GM19023 (cell line): ENCODE results near the gene RGP1.

ENCODE experiments used
- ATAC-seq: cut with Tn5 transposase; IDR thresholded peaks from one replicate; pipeline ENCODE4 v1.9.1; 2021; ENCODE audit warnings: mild to moderate bottlenecking, moderate library complexity; ENCODE audit not compliant: unreplicated experiment

RGP1 gene

DNA sequence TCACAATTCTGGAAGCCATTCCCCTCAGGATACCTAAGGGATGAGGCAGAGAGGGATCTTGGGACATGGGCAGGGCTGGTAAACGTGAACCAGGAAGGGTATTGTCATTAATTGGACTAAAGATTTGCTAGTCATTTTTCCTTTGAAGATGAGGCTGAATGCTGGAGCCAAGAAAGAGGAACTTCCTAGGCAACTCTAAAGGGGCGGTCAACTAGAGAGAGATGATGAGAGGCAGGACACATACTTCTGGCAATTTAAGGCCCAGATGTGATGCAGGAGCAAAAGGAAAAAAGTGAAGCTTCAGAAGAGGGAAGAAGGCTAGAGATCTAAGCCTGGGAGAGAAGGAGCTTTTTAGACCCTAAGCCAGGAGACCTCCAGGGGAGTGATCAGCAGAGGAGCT lies 5.6 kb upstream of the RGP1 start:
- ATAC-seq, result no peak

DNA sequence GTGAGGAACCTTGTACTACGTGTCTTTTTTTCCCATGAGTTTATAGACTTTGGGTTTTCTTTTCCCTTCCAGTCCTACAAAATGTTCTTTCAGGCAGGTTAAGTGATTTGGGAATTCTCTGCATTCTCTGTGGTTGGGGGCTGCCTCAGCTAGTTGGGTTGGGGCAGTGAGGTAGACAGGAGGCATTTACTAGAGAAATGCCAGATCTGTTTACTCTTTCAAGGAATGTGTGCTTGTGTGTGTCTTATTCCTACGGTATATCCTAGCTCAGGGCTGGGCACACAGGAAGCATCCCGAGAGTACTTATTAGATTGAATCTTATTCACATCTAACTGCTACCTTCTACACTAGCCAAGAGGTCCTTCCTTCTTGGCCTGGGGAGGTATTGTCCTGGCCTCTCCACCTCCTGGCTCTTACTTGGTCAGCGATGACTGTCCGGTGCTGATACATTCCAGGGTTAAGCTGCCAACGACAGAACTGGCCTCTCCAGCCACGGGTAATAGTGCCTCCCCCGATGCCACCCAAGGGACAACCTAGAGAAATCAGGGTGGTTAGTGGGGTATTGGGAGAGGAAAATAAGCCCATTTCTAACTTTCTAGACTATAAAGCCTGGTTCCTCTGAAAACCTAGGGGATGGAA lies 5.1 kb upstream of the RGP1 start:
- ATAC-seq, result no peak

DNA sequence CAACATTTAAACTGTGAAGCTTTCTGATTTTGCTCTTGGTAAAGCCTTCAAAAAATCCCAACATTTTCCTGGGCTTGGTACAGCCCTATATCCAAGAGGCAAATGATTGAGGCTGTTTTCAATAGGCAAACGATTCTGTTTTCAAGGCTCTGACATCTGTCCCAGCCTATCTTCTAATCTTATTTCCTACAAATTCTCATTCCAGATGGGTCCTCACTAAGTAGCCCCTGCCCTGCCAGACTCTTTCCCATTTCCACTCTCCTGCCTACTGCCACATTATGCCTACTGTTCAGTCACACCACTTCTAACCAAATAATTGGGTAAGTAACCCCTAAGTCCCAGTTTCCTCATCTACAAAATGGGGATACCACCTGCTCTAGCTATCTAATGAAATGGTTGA lies 3.5 kb upstream of the RGP1 start:
- no peak for ATAC-seq

DNA sequence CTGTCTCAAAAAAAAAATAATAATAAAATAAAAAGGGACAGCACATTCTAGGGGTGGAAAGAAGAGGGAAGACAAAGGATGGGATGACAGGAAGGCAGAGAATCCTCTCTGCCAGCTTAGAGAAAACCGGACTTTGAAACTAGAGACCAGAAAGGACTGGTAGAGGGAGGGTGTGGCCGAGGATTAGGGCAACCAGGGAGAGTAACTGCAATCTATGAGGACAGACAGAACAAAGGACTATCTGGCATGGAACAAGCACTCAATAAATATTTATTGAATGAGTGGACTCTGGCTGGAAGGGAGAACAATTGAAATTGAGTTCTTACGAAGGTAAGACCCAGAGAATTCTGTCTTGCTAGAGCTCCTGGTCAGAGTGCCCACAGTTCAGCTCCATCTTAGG lies 2.5 kb upstream of the RGP1 start:
- no peak for ATAC-seq

DNA sequence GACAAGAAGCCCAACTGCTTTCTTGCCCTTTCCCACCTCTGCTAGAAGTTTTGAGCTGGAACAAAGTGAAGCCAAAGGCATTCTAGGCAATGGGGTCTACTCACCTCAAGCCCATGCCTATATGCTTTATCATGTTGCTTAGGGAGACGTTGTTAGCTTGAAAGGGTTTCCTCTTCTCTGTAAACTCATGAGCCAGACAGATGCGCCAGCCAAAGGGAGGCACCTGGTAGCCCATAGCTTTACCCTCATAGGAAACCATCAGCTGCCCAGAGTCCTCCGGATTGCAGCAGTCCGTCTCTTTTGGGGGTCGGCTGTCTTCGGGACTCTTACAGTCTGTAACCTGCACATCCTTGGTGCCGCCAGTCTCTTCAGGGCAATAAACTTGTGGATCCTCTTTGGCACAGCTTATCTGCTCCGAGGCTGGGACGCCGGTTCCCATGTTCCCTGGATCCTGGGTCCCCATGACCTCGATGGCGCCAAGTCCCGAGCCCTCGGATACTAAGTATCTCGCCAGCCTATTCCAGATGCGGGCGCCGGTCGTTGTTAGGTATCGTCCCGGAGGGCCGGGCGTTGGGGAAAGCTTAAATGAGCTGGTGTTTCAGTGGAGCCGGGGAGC lies 737 bp upstream of the RGP1 start:
- ATAC-seq, result no peak

DNA sequence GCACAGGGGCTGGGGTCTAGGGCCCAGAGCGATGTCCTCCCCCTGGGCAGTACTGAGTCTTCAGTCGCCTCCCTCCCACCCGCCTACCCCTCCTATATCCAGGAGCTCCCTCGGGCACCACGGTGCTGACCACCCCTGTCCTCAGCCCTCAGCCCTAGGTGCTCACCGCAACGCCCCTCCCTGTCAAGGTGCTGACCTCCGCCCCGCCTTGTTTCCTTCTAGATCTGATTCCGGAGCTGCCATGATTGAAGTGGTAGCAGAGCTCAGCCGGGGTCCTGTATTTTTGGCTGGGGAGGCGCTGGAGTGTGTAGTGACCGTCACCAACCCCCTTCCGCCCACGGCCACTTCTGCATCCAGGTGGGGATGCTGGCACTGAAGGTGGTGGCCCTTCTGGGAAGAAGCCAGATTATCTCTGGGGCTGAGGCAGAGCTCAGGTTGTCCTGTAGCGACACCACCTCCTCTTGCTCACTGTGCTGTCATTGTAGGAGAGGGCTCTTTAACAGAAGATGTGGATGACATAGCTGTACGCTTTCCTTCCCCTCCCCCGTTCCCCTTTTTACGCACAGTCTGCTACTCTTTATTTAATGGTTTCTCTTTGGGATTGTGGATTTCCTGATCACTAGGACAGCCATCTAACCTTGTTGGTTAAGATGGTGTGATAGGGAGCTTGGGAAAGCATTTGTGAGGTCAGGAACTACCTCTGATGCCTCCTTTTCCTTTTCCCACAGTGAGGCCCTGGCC lies 598 bp downstream of the RGP1 start:
- peak; percentile 40 for ATAC-seq

DNA sequence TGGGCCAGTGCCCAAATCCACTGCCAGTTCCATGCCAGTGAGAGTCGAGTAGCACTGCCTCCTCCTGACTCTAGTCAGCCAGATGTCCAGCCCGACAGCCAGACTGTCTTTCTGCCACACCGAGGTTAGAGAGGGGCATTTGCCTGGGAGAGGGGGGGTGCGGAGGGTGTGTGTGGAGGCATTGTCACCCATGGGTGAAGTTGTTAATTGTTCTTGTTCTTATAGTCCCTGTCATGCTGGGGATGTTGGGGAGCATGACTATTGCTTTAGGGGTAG lies 1.1 kb downstream of the RGP1 start:
- no peak for ATAC-seq

DNA sequence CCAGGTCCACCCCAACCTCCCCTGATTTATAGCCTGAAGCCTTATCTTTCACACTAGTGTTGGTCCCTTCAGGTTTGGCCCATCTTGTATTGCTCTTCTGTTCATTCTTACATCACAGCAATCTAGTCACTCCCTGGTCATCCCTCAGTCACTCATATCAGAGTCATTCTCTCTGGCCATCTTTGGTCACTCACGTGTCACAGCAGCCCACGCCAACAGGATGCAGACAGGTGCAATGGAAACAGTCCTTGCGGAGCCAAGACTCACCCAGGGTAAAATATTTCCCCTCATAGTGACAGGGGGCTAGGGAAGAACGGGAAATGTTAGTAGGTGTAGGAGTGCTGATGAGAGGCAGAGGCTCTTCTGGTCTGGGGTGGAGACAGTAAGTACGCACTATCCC lies 4.4 kb downstream of the RGP1 start:
- ATAC-seq, result no peak

DNA sequence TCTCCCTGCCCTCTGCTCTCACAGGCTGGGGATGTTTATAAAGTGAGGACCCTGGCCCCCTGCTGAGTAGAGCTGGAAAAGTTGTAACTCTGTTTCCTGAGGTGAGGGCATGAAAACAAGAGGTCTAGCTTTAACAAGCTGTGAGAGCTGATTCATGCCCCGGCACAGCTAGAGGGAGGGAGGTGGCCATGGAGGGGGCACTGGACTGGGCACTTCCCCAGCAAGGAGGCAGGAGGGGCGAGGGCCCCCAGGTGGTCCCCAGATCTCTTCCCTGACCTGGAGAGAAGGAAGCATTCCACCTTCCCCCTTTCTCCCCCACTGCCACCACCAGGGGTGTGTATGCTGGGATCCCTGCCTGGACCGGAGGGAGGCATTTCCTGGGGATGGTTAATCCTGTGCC lies 5.2 kb downstream of the RGP1 start, which contains the start of gene MSMP:
Gene MSMP (minus strand): TSS at position 13 of the 400 bp plus-strand sequence. CDS start 147 bp downstream, outside the sequence.
- no peak for ATAC-seq

DNA sequence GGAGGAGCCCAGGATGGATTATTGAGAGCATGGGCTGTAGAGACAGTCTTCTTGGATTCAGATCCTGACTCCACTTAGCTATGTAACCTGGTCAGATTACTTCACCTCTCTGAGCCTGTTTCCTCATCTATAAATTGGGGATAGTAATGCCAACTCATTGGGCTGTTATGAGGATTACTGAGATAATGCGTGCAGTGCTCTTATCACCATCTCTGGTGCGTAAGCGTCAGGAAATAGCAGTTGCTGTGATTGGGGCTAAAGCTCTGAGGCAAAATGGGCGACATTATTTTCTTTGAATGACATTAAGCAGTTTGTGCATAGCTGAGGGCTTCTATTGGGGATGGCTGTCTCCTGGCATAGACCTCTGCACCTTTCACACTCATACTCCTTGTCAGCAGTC lies 6.0 kb downstream of the RGP1 start:
- no peak for ATAC-seq

DNA sequence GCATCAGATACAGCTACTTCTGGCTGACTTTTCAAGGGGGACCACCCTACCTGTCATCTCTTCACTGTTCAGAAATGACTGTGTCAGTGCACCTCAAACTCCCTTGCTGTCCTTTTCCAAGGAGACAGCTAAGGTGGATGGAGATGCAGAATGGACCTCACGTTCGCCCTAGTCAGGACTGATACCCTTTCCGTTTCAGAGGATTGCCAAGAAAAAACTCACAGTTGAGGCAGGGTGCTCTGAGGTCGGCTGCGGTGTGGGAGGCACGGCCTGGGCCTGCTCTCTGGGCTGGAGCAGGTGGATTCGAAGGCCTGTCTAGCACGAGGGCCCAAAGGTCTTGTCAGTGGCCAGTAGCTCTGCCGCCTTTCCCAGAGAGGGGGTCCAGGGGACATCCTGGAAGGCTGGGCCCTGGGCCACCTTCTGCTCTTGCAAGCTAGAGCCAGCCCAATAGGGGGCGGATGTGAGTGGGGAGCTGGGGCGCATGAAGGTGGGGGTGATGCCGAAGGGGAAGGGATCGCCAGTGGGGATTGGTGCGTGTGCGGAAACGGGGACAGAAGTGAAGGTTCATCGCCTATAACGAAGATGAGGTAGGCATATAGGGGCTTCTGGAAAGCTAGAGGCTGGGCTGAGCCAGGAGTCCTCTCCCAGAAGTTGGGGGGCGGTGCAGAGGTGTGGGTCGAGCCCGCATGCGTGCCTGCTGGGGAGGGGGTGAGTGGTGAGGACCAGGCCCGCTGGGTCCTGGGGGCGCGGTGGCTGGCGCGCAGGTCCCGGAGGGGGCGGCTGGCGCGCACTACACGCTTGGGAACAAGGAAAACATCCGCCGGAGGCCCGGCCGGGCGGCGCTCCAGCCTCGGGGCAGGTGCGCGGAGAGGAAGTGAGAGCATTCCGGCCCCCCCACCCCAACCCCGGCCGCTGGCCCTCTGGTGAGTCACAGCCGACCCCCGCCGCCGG lies 7.5 kb downstream of the RGP1 start:
- ATAC-seq, result peak; percentile 70

DNA sequence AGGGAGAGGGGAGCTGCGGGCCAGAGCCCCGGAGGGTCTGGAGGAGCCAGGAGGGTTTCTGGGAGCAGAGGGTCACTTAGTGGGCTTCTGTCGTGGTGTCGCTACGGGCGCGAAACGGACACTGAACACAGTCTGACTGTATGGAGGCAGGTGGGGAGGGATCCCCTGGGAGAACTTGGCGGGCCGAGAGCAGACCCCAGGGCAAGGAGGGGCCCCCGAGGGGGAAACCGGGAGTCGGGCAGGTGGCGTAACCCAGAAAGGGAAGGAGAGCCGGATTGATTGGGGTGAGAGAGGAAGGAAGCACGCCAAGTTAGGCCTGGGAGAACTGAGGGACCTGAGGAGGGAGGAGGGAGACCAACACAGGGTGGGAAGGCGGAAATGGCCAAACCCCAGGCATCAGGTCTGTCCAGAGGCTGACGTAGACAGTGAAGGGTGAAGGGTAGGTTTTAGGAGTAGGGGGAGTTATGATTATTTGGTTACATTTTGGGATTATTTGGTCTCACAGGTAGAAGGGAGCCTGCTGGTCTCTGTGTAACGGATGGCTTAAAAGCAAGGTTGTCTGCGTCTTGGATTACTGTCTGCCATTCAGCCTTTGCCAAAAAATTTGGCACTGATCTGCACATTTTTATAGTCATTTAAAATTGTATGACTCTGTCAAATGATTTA lies 8.3 kb downstream of the RGP1 start:
- peak; percentile 45 for ATAC-seq

DNA sequence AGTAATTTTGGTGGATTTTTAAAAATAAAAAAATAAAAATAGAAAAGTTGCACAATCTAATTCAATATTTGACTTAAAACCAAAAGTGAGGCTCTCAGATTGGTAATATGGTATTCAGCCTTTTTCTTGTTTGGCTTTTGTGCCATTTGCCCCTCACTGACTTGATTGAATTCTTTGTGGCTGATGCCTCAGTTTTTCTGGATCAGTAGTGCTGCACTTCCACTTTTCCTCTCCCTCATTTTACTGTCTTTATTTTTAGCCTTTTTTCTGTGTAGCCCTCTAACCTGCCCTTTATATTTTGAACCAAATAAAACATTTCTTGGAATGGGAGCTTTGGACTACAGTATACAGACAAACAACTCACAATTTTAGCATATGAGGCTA lies 8.8 kb downstream of the RGP1 start:
- no peak for ATAC-seq

DNA sequence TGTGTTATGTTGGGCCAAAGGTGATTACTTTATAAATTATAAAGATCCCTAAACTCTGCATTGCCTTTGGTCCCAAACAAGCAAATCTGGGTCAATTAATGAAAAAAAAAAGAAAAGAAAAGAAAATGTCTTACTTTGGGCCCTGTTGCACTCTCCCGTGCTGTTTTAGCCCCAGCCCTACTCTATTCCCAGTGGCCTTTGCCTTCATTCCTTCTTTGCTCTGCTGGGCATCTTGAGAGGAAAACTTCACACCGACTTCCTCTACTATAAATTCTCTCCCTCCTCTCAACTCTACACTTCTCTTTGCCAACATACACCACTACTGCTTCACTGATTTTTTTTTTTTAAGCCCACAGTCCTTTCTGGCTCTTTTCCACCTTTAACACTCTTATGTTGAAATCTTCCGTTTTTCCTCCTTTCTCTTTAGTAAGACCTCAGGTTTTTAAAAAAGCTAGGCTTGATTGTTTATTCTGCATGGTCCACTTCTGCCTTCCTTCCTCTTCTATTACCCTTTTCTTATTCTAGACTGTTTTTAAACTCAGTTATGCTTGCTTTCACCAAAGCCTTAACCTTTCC lies 9.5 kb downstream of the RGP1 start:
- ATAC-seq, result no peak

DNA sequence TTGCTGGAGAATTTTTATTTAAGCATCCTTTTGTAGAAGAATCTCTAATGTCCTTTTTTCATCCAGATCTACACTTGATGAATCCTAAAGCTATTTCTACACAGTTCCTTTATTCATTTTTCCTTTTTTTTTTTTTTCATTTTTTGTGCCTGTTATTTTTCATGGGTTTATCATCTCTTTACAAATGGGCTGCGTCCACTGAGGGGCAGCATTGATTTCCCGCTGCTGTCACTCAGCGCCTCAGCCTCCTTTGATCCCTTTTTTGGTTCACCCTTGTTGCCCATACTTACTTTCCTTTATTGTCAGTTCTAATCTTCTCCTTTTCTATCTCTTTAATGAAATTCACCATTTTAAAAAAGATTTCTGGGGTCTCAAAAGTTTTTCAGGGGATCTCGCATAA lies 10.7 kb downstream of the RGP1 start:
- no peak for ATAC-seq

DNA sequence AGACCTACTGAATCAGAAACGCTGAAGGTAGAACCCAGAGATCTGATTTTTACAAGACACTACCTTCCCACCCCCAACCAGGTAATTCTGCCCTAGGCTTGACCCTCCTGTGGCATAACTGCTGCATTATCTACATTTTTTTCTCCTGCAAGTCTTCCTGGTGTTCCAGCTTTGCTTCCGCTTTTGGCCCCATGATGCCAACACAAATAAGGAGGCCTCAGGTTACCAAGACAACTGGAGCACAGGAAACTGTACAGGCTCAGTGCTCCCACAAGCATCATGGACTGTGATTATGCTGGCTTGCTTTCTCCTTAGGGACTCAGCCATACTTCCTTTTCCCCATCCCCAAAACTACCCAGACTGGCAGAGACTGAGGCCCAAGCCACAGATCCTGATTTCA lies 11.6 kb downstream of the RGP1 start:
- ATAC-seq, result no peak

DNA sequence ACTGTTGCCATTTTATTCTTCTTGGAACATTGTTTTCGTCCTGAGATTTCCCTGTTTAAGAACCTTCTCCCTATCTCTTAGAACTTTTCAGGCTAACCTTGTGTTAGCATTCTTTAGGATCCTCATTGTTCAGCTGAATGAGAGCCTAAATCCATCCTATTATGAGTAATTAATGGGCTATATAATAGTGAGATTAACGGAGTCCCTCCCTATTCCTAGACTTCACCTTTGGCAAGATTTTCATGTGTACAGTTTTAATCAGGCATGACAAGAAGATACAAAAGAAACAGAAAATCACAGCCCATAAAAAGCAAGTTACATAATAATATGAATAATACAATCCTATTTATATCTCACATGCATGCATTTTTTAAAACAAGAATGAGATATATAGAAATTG lies 14.1 kb downstream of the RGP1 start:
- no peak for ATAC-seq

DNA sequence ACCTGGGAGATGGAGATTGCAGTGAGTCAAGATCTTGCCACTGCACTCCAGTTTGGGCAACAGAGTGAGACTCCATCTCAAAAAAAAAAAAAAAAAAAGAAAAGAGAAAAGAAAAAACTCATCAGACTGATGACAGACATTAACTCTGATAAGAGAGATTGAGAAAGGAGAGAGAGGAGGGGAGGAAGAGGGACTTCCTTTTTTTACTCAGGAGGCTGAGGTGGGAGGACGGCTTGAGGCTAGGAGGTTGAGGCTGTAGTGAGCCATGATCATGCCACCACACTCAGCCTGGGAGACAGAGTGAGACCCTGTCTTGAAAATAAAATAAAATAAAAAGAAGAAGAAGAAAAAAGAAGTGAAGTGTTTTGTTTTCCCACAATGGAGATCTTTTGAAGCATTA lies 14.7 kb downstream of the RGP1 start:
- no peak for ATAC-seq

DNA sequence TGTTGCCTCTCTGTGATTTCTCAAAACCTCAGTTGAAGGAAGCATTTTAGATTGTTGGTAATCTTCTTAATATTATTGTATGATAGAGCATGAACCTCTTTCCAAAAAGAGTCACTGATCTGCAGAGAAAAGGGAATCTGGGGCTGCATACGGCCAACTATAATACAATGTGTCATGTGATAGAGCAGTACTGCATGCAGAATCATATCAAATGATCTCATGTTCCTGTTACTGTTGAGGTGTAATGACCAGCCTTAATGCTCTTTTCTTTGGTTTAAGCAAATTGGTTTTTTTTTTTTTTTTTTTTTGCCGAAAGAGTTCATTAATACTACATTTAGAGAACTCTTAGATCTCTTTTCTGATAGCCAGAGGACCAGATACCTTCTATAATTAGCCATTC lies 17.9 kb downstream of the RGP1 start:
- no peak for ATAC-seq

DNA sequence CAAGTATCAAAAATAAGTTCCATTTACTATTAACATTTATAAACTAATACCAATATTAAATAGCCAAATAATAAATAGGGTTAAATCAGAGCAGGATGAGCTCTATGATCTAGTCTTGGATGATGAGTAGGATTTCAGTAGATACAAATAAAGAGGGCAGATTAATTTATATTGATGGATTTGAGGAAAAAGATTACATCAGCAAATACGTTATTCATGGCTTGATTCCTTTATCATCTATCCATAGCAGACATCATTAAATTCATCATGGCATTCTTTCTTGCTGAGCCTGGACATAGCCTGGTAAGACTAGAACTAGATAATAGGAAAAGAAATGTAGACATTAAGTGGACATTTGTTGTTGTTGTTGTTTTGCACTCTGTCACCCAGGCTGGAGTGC lies 18.4 kb downstream of the RGP1 start:
- no peak for ATAC-seq

DNA sequence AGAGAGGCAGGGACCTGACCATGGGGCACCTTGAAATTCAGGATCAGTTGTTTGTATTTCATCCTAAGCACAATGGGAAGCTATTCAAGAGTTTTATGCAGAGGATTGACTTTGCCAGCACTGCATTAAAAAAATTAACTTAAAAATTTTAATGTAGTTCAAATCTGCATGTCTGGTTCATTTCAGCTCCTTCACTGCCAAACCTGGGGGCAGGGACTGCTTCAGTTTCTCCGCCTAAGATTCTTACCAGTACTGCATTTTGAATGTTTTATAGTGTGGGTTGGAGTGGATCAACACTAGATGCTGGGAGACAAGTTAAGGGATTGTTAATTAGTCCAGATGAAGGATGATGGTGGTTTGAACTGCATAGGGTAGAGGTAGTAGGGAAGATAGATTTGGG lies 20.7 kb downstream of the RGP1 start:
- no peak for ATAC-seq
